Hematopoietic multipotent progenitor cell (in vitro differentiated cells): ENCODE measurements around the gene EPB41L2. TPM values are rescaled to one million over a fixed set of nuclear protein-coding genes. Genes with fewer than 3 reads are reported as not detected.
A peak's percentile ranks its signal among the peaks of the same experiment; 100 is the strongest.

Source experiments
- DNase-seq, 3 donors: peaks; one replicate each; pipeline ENCODE4 v3.0.0-alpha.2; 2011 to 2015; ENCODE audit warnings: low read depth in 2 of 3, low spot score in 2 of 3
- total RNA-seq: library from RNA; depleted of rRNA; stranded (reverse); fragments of >200 nt; gene quantifications from one replicate; pipeline ENCODE4 v1.2.3, GENCODE V29; 2012

The EPB41L2 gene
- total RNA-seq, 1 donor = 7.5 TPM

DNA sequence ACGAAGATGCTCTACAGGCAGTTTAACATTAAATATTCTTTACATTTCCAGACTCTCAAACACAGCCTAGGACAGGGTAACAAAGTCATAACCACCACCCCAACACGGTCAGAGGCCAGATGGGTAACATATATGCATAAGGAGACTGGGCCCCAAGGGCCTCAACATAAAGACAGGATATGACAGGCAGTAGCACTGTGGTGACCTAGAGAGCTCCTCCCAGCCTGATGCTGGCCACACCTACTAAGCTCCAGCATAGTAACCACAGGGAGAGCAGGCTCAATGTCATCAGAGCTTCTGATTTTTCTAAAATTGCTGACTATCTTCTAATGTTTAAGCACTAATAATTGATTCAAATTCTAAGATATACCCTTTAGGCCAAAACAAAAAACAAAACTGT, 214.1 kb downstream of the EPB41L2 start:
- peak in 1 of 3 donors; percentile 12 for DNase-seq

- DNase-seq = no peak
Measured at GRCh38 chr6:130847001-130847910, 215.8 kb downstream of the EPB41L2 start.

GRCh38 chr6:130846501-130846900, 216.5 kb downstream of the EPB41L2 start:
- no peak for DNase-seq

DNA sequence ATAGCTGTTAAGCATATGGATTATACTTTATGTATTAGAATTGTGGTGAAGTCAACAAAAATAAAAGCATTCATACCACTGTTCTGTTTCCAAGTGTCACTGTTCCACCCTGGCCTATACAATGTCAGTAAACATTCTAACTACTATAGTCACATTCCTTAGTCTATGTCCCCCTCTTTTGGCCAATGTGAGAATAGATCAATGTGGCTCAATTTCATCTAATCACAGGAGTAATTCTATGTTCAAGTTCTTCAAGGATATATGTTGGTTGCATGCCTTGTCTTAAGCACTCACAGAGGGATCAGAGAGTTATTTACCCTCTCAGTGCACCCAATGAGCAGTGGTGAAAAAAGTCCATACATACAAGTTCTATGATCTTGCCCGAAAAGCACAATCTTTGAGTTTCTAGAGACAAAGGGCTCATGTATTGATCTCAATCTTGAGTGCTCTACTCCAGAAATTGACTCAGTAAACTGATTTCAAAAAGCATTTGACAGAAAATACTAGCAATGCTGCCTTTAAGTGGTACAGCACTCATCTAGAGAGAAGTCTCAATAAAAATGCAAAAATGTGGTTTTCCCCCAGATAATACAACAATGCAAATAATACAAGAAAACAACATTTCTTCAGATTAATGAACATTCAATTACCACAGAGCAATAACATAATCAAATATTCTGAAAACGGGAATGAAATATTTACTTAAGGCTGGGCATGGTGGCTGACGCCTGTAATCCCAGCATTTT, 219.3 kb downstream of the EPB41L2 start:
- DNase-seq = peak; percentile 29 to 89 (median 48)

- DNase-seq = no peak
Measured at GRCh38 chr6:130841128-130841728, 221.8 kb downstream of the EPB41L2 start.

DNA sequence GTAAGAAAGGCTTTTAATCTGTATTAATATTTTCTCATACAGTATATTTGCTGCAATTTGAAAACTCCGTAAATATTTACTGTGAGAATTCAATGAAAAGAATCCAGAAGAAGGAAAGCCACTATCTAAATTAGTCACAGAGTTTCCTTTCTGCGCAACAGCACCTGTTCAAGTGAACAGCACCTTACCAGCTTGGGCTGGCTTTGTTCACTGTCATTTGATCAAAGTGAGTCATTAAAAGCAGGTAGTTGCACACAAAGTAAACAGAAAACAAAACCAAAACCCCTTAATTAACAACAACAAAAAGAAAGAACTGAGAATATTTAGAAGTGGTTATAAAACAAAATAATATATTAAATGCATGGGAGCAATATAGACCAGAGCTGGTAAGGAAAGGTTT, 223.0 kb downstream of the EPB41L2 start:
- no peak for DNase-seq

DNA sequence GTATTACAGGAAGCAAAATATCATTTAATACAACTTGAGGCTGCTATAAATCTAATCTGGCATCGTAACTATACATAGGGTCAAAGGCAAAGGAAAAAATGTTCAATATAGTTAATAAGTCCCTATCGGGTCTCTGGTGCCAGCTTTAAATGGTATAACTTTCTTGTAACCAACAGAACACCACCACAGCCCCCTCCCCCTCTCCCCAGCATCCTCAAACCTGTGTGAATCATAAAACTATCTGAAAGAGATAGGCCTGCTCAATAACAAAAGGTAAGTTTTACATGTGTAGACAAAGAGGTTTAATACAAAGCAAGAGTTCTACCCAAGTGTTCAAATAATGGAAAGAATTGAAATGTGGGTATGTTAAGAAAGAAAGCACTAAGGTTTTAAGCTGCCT, 223.7 kb downstream of the EPB41L2 start:
- DNase-seq = no peak

DNA sequence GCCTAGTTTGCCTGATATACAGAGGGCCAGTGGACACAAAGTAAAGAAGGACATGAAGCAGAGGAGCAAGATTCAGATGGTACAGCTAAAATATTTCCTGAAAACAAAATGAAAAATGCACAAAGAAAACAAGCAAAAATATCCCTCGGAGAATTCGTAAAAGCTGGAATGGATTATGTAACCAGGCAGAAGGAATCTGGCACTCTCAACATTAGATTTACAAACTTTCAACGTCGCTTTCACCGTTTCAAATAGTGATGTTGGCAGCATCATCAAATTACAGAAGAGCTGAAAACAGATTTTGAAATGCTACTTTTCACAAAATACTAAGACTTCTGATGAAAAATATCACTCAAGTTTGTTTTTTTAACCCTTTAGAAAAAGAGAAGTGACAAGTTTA, 224.1 kb downstream of the EPB41L2 start:
- no peak for DNase-seq

DNA sequence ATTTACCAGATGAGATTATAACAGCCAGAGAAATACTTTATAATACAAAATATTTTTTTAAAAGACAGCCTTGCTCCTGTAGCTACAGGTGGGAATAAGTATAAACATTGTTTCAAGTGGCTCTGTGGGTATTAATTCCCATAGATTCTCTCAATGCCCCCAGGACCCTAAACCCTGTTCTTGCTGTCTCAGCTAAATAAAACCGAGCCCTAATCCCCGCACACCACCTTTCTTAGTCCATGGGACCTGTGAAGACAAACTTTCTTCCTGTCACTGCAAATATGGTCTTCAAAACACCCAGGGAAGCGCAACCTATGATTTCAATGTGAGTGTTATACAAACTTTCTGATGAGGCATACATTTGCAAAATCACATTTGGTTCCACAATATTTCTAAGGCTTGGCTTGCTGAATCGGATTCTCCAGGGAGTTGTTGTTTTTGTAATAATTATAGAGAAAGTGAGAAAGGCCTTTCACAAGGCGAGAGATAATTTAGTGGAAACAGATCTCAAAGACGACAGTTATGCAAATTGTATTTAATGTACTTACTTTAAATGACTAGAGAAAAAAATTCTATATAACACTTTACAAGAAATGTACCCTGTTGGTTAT, 224.7 kb downstream of the EPB41L2 start:
- DNase-seq = no peak

DNA sequence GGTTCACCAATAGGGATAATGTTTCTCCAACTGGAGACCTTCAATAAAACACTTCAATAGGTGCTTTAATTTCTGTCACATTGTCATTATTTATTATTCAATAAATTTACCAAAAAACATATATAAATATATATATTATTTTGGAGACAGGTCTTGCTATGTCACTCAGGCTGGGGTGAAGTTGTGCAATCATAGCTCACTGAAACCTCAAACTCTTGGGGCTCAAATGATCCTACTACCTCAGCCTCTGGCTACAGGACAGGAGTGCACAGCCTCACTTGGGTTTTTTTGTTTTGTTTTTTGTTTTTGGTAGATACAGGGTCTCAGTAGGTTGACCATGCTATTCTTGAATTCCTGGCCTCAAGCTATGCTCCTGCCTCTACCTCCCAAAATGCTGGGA, 226.0 kb downstream of the EPB41L2 start:
- no peak for DNase-seq

- no peak for DNase-seq
Measured at GRCh38 chr6:130836055-130836640, 226.9 kb downstream of the EPB41L2 start.

DNA sequence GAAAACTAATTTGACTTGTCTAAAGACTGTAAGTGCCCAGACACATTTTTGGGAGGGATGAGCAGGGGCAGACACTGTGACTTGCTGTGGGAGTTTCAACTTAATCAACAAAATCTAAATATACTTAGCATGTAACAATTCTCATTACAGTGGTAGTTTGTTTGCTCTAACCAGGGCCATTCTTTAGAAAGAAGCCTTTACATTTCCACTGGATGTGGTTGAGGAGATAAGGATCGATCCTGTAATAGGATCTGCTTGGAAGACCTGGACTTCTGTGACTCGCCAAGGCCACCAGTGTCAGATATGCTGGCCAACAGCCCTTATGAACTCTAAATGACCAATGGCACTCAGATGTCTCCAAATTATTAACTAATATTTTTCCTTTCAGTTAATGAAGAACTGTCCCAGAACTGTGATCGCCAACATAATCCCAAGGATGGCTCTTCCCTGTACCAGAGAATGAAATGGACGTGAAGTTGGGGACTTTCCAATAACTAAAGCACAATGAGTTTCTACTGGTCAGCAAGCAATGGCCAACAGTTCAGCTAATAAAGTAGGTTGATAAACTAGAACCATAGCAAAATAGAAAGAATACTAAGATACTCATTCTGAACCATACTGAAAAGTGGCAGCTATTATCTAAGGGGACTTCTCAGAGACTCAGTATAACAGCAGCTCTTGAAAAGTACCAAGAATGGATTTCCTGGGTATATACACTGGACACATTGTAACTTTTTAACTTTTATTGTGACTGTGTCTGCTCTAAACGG, 228.4 kb downstream of the EPB41L2 start:
- DNase-seq = no peak

DNA sequence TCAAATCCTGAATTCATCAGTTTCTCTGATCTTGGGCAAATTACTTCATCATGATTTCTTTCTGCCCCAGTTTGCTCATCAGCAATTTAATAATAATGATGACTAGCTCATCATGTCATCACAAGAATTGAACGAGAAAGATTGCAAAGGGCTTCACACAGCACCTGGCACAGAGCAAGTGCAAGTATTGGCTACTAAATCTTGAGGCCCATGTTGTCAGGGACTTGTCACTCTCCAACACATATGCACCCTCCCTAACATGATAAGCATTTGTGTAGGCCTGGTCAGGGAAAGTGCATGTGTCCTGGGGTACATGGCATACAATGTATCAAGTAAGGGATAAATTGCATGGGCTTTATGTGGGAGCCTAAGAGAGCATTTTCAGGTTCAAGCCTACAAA, 229.5 kb downstream of the EPB41L2 start:
- DNase-seq = no peak

DNA sequence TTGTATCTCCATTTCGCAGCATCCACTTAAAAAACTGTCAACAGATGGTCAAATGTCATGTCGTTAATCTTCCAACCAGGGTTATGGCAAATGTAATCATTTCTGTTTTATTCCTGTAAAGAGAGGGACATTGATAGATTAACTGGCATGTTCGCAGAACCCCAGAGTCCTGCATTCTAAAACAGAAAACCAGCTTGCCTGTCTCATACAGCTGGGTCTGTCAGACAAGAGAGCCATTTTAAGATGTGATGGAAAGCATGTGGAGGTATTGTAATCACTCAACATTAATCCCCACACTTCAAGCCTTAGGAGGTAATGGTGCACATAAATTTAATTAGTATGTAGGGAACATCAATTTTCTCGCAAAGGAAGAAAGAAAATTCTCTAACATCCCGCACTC, 231.4 kb downstream of the EPB41L2 start:
- DNase-seq = no peak

DNA sequence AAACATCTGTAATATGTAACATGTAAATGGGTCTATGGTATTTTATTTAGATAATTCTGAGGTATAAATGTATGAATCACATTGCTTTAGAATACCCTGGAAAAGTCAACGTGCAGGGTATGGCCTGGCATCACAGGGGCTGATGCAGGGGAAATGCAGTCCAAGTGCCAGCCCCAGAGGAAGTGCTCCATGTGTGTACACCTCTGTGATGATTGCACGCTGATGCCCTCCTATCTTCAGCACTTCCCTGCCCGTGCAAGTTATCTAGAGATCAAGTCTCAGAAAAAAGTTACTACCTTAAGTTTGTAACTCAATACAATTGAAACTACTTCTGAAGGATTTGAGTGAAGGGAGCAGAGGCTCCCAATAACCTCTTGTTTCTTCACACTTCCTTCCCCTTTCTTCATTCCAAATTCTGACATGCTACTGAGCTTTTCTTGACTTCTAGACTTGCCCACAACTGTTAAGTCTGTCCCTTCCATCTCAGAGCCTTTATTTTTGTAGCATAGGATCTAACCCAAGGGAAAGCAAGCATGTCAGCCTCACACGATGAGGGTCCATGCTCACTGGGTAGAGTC, 233.6 kb downstream of the EPB41L2 start:
- peak in 1 of 3 donors; percentile 43 for DNase-seq

GRCh38 chr6:130827247-130828149, 235.5 kb downstream of the EPB41L2 start, which contains the start of gene SMLR1:
TSS of gene SMLR1 (plus strand) at chr6:130827406. CDS start at chr6:130827414, 8 bp downstream.
- DNase-seq = no peak

DNA sequence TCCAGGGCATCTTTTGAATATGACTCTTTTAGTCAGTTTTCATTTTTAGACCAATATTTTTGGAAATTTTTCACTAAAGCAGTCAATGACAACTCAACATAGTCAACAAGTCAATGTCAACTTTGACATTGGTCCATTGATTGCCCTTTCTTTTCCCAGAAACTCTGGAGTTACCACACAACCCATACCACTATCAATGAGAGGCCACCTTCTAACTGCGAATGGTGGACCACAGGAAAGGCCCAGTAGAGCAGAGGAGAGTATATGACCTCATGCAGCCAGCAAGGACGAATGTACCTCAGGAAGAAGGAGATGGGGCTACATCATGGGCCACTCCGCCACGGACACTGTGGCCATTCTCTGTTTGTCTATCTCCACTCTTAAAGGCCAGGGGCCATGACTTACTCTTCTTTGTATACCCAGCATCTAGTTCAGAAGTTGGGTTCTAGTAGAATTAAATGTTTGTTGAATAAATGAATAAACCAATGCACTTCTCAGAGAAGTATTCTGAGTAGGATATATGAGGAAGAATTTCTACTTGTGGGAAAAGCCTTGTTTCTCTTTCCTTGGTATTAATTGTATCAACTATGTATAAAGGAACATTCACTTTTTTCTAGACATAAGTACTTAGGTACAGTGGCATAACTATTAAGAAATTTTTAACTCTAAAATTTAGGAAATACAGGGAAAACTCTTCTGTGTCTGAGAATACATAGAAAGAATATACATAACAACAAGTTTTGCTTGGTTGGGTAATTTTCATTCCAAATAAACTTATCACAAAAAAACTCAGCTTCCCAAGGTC, 236.4 kb downstream of the EPB41L2 start:
- no peak for DNase-seq
